K562 (cell line): ENCODE data around the gene NPAS2. TPM values are rescaled to one million over a fixed set of nuclear protein-coding genes. Genes with fewer than 3 reads are reported as not detected.

Experiments used
- BHLHE40 ChIP-seq: IDR thresholded peaks from 2 replicates; pipeline ENCODE4 v1.6.1; 2011; ENCODE audit warnings: low read length, improper control_type of control experiment
- CCAR2 ChIP-seq: fragments of 200-400 bp; formaldehyde crosslinking; IDR thresholded peaks from 2 replicates; pipeline ENCODE4 v1.6.1; 2017; ENCODE audit warnings: mild to moderate bottlenecking, low read depth, low read length
- CEBPB ChIP-seq: fragments of 450-650 bp; IDR thresholded peaks from 2 replicates; pipeline ENCODE4 v1.6.1; 2016; ENCODE audit warnings: missing genetic modification characterization, missing compliant biosample characterization
- E4F1 ChIP-seq: fragments of 250-450 bp; sonication (Bioruptor Pico); IDR thresholded peaks from 2 replicates; pipeline ENCODE4 v1.5.0; 2021; ENCODE audit warnings: mild to moderate bottlenecking, borderline replicate concordance
- ETV1 ChIP-seq: fragments of 450-650 bp; conservative IDR thresholded peaks from 2 replicates; pipeline ENCODE4 v1.6.1; 2016; ENCODE audit warnings: missing genetic modification characterization, control low read depth, low read depth, missing compliant biosample characterization
- KDM5B ChIP-seq: fragments of 200-600 bp; sonication (generic); IDR thresholded peaks from 2 replicates; pipeline ENCODE4 v1.6.1; 2012; ENCODE audit warnings: low read depth, mild to moderate bottlenecking, moderate library complexity, low read length, control low read depth, inconsistent platforms; ENCODE audit not compliant: insufficient replicate concordance
- PCBP1 ChIP-seq: fragments of 200-400 bp; formaldehyde crosslinking; IDR thresholded peaks from 2 replicates; pipeline ENCODE4 v1.6.1; 2018; ENCODE audit warnings: mild to moderate bottlenecking, low read depth, low read length; ENCODE audit not compliant: poor library complexity, severe bottlenecking
- POLR2H ChIP-seq: IDR thresholded peaks from 2 replicates; pipeline ENCODE4 v1.6.1; 2016; ENCODE audit warnings: missing genetic modification characterization, low read depth, mild to moderate bottlenecking, control low read depth, missing compliant biosample characterization, moderate library complexity
- POLR3G ChIP-seq: IDR thresholded peaks from 2 replicates; pipeline ENCODE4 v1.6.1; 2011; ENCODE audit not compliant: insufficient read length, insufficient replicate concordance; ENCODE audit errors: extremely low read depth
- RFX7 ChIP-seq: fragments of 250-450 bp; sonication (Bioruptor Pico); IDR thresholded peaks from 2 replicates; pipeline ENCODE4 v1.5.1; 2021; ENCODE audit warnings: mild to moderate bottlenecking
- SMARCA4 ChIP-seq: fragments of 450-650 bp; IDR thresholded peaks from 2 replicates; pipeline ENCODE4 v1.6.1; 2016
- TAF15 ChIP-seq: fragments of 200-400 bp; formaldehyde crosslinking; IDR thresholded peaks from 2 replicates; pipeline ENCODE4 v1.6.1; 2017; ENCODE audit warnings: mild to moderate bottlenecking, low read depth, low read length, moderate library complexity
- TAF9B ChIP-seq: fragments of 450-650 bp; IDR thresholded peaks from 2 replicates; pipeline ENCODE4 v1.6.1; 2018; ENCODE audit warnings: mild to moderate bottlenecking; ENCODE audit not compliant: partially characterized antibody
- TAL1 ChIP-seq: fragments of 450-650 bp; IDR thresholded peaks from 2 replicates; pipeline ENCODE4 v1.6.1; 2016; ENCODE audit warnings: mild to moderate bottlenecking
- TRIM24 ChIP-seq, 2 experiments: fragments of 450-650 bp; IDR thresholded peaks; 2 replicates each; pipeline ENCODE4 v1.6.1; 2016
- ZNF175 ChIP-seq: fragments of 200-800 bp; sonication (Bioruptor generic); IDR thresholded peaks from 2 replicates; pipeline ENCODE4 v1.6.1; 2016; ENCODE audit warnings: low read depth, mild to moderate bottlenecking, missing genetic modification characterization, missing compliant biosample characterization
- ZNF197 ChIP-seq: fragments of 200-800 bp; sonication (Bioruptor generic); IDR thresholded peaks from 2 replicates; pipeline ENCODE4 v1.6.1; 2016; ENCODE audit warnings: low read depth, missing genetic modification characterization, missing compliant biosample characterization
- ZNF224 ChIP-seq: sonication (generic); formaldehyde crosslinking; IDR thresholded peaks from 2 replicates; pipeline ENCODE4 v1.8.0; 2022; ENCODE audit warnings: mild to moderate bottlenecking, missing genetic modification reagents
- ZNF280A ChIP-seq: fragments of 450-650 bp; IDR thresholded peaks from 2 replicates; pipeline ENCODE4 v1.6.1; 2018; ENCODE audit warnings: mild to moderate bottlenecking, low read depth; ENCODE audit not compliant: partially characterized antibody
- ZNF431 ChIP-seq: sonication (generic); formaldehyde crosslinking; IDR thresholded peaks from 2 replicates; pipeline ENCODE4 v1.8.0; 2022; ENCODE audit warnings: mild to moderate bottlenecking, missing genetic modification reagents
- ZNF695 ChIP-seq: fragments of 450-650 bp; formaldehyde crosslinking; IDR thresholded peaks from 2 replicates; pipeline ENCODE4 v1.4.0; 2020; ENCODE audit warnings: mild to moderate bottlenecking, moderate library complexity
- ZNF696 ChIP-seq: fragments of 250-450 bp; sonication (Bioruptor Pico); conservative IDR thresholded peaks from 2 replicates; pipeline ENCODE4 v1.4.0; 2020; ENCODE audit warnings: mild to moderate bottlenecking, moderate library complexity
- ZNF740 ChIP-seq, 3 experiments: fragments of 200-800 bp in 1 of 3; sonication (Bioruptor generic) in 1 of 3; sonication (generic) in 1 of 3; formaldehyde crosslinking in 1 of 3; IDR thresholded peaks; 2 replicates each; pipeline versions ENCODE4 v1.6.1 to v1.8.0; 2016 to 2022; ENCODE audit warnings: mild to moderate bottlenecking in 2 of 3, missing compliant biosample characterization in 2 of 3, missing genetic modification characterization in 2 of 3, missing genetic modification reagents in 1 of 3
- polyA plus RNA-seq, 8 experiments: library from polyadenylated mRNA; depleted of rRNA in 4 of 8; stranded (reverse) in 5 of 8; unstranded in 3 of 8; fragments of >200 nt; fragmentation: Nextera tagmentation in 2 of 8; fragmentation: Illumina TruSeq in 1 of 8; extraction: Ambion mirVana in 2 of 8; extraction: Trizol in 1 of 8; gene quantifications; 2 replicates each; pipeline versions ENCODE4 v1.2.1 to v1.2.3, GENCODE V29; 2011 to 2014; ENCODE audit warnings: inconsistent platforms in 1 of 8, missing spikeins in 1 of 8
- total RNA-seq, 7 experiments: library from RNA; depleted of rRNA in 6 of 7; stranded (reverse); fragments of >200 nt in 6 of 7; fragmentation: Illumina TruSeq in 2 of 7; extraction: Trizol in 2 of 7; gene quantifications; 2 replicates each; pipeline versions ENCODE4 v1.2.1 to v1.2.3, GENCODE V29; 2011 to 2021; ENCODE audit warnings: low replicate concordance in 1 of 7

The NPAS2 gene
- total and polyA plus RNA-seq, 9 of the 15 experiments (the other 6 are each of a cell fraction or from before 2014, with no cell fraction given): 0.06 to 0.29 (median 0.07) TPM; not detected in 5

GRCh38 chr2:101001691-101002561 is 182.0 kb downstream of the NPAS2 start, which contains the start of gene RPL31 (continued):
- no peak for TF ChIP-seq TAF15
- TF ChIP-seq POLR2H (tag): peak; percentile 96
- no peak for TF ChIP-seq TAL1
- TF ChIP-seq ZNF197: no peak
- TF ChIP-seq ZNF695 (CRISPR knock-in tag): no peak
- TF ChIP-seq CEBPB (tag): peak; percentile 80
- TF ChIP-seq PCBP1: peak; percentile 36
- peak; percentile 82; the same call in 1 of the 2 replicates for TF ChIP-seq ZNF175 (CRISPR knock-in tag)
- TF ChIP-seq KDM5B: peak; percentile 93
- no peak for TF ChIP-seq RFX7 (CRISPR knock-in tag)
- TF ChIP-seq SMARCA4: no peak
- peak; percentile 100 for TF ChIP-seq TAF9B
- peak; percentile 95 for TF ChIP-seq ZNF740 (CRISPR knock-in tag; IDR thresholded peaks at IDR 0.05)
- no peak for TF ChIP-seq ZNF740 (tag; IDR thresholded peaks at IDR 0.05)
- TF ChIP-seq BHLHE40: 0 out of 2 replicates have a peak, but pooled peaks have one; percentile 6
- no peak for TF ChIP-seq E4F1 (CRISPR knock-in tag)
- peak; percentile 99 for TF ChIP-seq ZNF224 (CRISPR knock-in tag)
- TF ChIP-seq ZNF280A: no peak
- TF ChIP-seq ETV1: no peak
- no peak for TF ChIP-seq POLR3G
- TF ChIP-seq ZNF431 (CRISPR knock-in tag): peak; percentile 99
- no peak for TF ChIP-seq ZNF696
- peak; percentile 32 to 46; a peak in 3 of 4 replicates for TF ChIP-seq TRIM24 (IDR thresholded peaks at IDR 0.05)
- no peak for TF ChIP-seq CCAR2
